ENCODE results near the gene NIN. TPM values are rescaled to one million over a fixed set of nuclear protein-coding genes. Genes with fewer than 3 reads are reported as not detected.

The NIN gene
- total RNA-seq, 1 experiment from 2014 or later = 36.5 TPM

GRCh38 chr14:50728836-50729235 lies 102.1 kb downstream of the NIN start:
- POLR2A ChIA-PET (ENCODE audit: unreplicated experiment) = no interaction called here
- Histone ChIP-seq H3F3A (ENCODE audit: insufficient read depth, low read depth) (no peaks in the 10 kb centered on the region), H3K9me2 (ENCODE audit: insufficient read depth) (no peaks in the 10 kb centered on the region), H3K4me2 (no peak overlapping the region), H3K27ac (no peak overlapping the region), H3K4me1 (replicated peaks; ENCODE audit: insufficient read depth) (no peaks in the 10 kb centered on the region), H3K9me3 (ENCODE audit: insufficient read depth, low read depth) (no peaks in the 10 kb centered on the region), H2AFZ (no peak overlapping the region), H3K36me3 (ENCODE audit: low read depth) (peaks cover 23% of the 10 kb centered on the region; the same call in 1 of the 2 replicates), H4K20me1 (ENCODE audit: insufficient read depth) (no peaks in the 10 kb centered on the region), H3K27me3 (ENCODE audit: insufficient read depth, low read depth) (no peaks in the 10 kb centered on the region), H3K79me2 (ENCODE audit: low read depth) (no peaks in the 10 kb centered on the region), H3K4me3 (no peak overlapping the region)
- CTCF ChIA-PET = interaction anchor here (0.6 kb wide), 1 partner anchor 9 kb away, joined by 3 read pairs; no protein-coding TSS in a partner anchor
- no peak for DNase-seq
- BruUV-seq (replicated peaks) = no TSS peak
- TF ChIP-seq CTCF (conservative IDR thresholded peaks at IDR 0.05) = no peak
- TF ChIP-seq EZH2 (IDR thresholded peaks at IDR 0.05; ENCODE audit: low read depth) = no peak
- intact Hi-C loops (cut with micrococcal nuclease; ENCODE audit: unreplicated experiment) = no loop called here

GRCh38 chr14:50726372-50727107 lies 104.4 kb downstream of the NIN start:
- Histone ChIP-seq H3K9me2 (ENCODE audit: insufficient read depth) (no peaks in the 10 kb centered on the region), H4K20me1 (ENCODE audit: insufficient read depth) (no peaks in the 10 kb centered on the region), H3K36me3 (ENCODE audit: low read depth) (peaks cover 19% of the 10 kb centered on the region; the same call in 1 of the 2 replicates), H3K27ac (no peak overlapping the region), H2AFZ (no peak overlapping the region), H3K4me3 (no peak overlapping the region), H3F3A (ENCODE audit: insufficient read depth, low read depth) (no peaks in the 10 kb centered on the region; the same call in 1 of the 2 replicates), H3K4me2 (no peak overlapping the region), H3K4me1 (replicated peaks; ENCODE audit: insufficient read depth) (no peaks in the 10 kb centered on the region), H3K9me3 (ENCODE audit: insufficient read depth, low read depth) (no peaks in the 10 kb centered on the region), H3K79me2 (ENCODE audit: low read depth) (no peaks in the 10 kb centered on the region), H3K27me3 (ENCODE audit: insufficient read depth, low read depth) (no peaks in the 10 kb centered on the region)
- intact Hi-C loops (cut with micrococcal nuclease; ENCODE audit: unreplicated experiment) = no loop called here
- ChIA-PET CTCF (no interaction called here), POLR2A (ENCODE audit: unreplicated experiment) (no interaction called here)
- no peak for DNase-seq
- TF ChIP-seq EZH2 (IDR thresholded peaks at IDR 0.05; ENCODE audit: low read depth) = no peak
- no peak for TF ChIP-seq CTCF (conservative IDR thresholded peaks at IDR 0.05)
- BruUV-seq (replicated peaks) = no TSS peak

GRCh38 chr14:50725761-50726160 lies 105.2 kb downstream of the NIN start:
- Histone ChIP-seq H3K4me3 (no peak overlapping the region), H3K27ac (no peak overlapping the region), H3F3A (ENCODE audit: insufficient read depth, low read depth) (no peaks in the 10 kb centered on the region; the same call in 1 of the 2 replicates), H4K20me1 (ENCODE audit: insufficient read depth) (no peaks in the 10 kb centered on the region), H3K9me2 (ENCODE audit: insufficient read depth) (no peaks in the 10 kb centered on the region), H3K79me2 (ENCODE audit: low read depth) (no peaks in the 10 kb centered on the region), H3K27me3 (ENCODE audit: insufficient read depth, low read depth) (no peaks in the 10 kb centered on the region), H2AFZ (no peak overlapping the region), H3K9me3 (ENCODE audit: insufficient read depth, low read depth) (no peaks in the 10 kb centered on the region), H3K4me1 (replicated peaks; ENCODE audit: insufficient read depth) (no peaks in the 10 kb centered on the region), H3K4me2 (no peak overlapping the region), H3K36me3 (ENCODE audit: low read depth) (peaks cover 19% of the 10 kb centered on the region; the same call in 1 of the 2 replicates)
- ChIA-PET CTCF (no interaction called here), POLR2A (ENCODE audit: unreplicated experiment) (interaction anchor here (0.7 kb wide), 1 partner anchor 57 kb away, joined by 5 read pairs; the partner anchor contains the start of gene SAV1)
- no peak for TF ChIP-seq EZH2 (IDR thresholded peaks at IDR 0.05; ENCODE audit: low read depth)
- TF ChIP-seq CTCF (conservative IDR thresholded peaks at IDR 0.05) = no peak
- intact Hi-C loops (cut with micrococcal nuclease; ENCODE audit: unreplicated experiment) = no loop called here
- DNase-seq = no peak
- BruUV-seq (replicated peaks) = no TSS peak
